CD4-positive, alpha-beta T cell (primary cell): ENCODE measurements around the gene TBC1D23. TPM values are rescaled to one million over a fixed set of nuclear protein-coding genes. Genes with fewer than 3 reads are reported as not detected.
"Not testable (repeated sequence)": the region's sequence is repeated elsewhere in the genome, so short reads cannot be mapped to it uniquely, and the experiment has no call there.

Experiments
- ATAC-seq: fragments of 200-7000 bp; cut with Tn5 transposase; one replicate; pipeline ENCODE4 v1.10.0; 2022; ENCODE audit warnings: mild to moderate bottlenecking; ENCODE audit not compliant: poor library complexity
- CTCF ChIA-PET: fragments of 350-600 bp; sonication (Branson Sonifier 250); formaldehyde crosslinking; loops from one replicate; lab custom pipeline; 2021; ENCODE audit warnings: antibody characterized with exemption, inconsistent platforms; lab: Charles Lee
- POLR2A ChIA-PET: fragments of 350-600 bp; sonication (Branson Sonifier 250); formaldehyde crosslinking; loops from one replicate; lab custom pipeline; 2021; ENCODE audit warnings: antibody characterized with exemption, inconsistent platforms; lab: Charles Lee
- DNase-seq, 14 experiments: peaks; one replicate each; pipeline ENCODE4 v3.0.0-alpha.2; 2013 to 2020; ENCODE audit warnings: mixed read lengths in 2 of 14
- H3K27ac ChIP-seq, 2 donors: one replicate each; pipeline versions ENCODE4 v1.5.1 to v1.7.0; 2013; ENCODE audit warnings: low read length in 2 of 2, low read depth in 1 of 2, mild to moderate bottlenecking in 1 of 2
- H3K27me3 ChIP-seq, 2 experiments: 1 replicate in 1 of 2; 2 replicates in 1 of 2; pipeline versions ENCODE4 v1.6.1 to v1.7.0; 2013; ENCODE audit warnings: low read length in 2 of 2, control low read depth in 1 of 2, mild to moderate bottlenecking in 1 of 2, moderate library complexity in 1 of 2; ENCODE audit not compliant: insufficient read depth in 2 of 2, control insufficient read depth in 1 of 2
- H3K36me3 ChIP-seq: one replicate; pipeline ENCODE4 v1.6.1; 2013; ENCODE audit warnings: low read length, control low read depth; ENCODE audit not compliant: insufficient read depth
- H3K4me1 ChIP-seq: one replicate; pipeline ENCODE4 v1.6.1; 2013; ENCODE audit warnings: low read length, control low read depth; ENCODE audit not compliant: insufficient read depth
- H3K4me3 ChIP-seq: one replicate; pipeline ENCODE4 v1.5.1; 2013; ENCODE audit warnings: mild to moderate bottlenecking, low read length, moderate library complexity
- H3K9me3 ChIP-seq, 2 experiments: 1 replicate in 1 of 2; 2 replicates in 1 of 2; pipeline versions ENCODE4 v1.6.1 to v1.7.0; 2013; ENCODE audit warnings: low read length in 2 of 2, mild to moderate bottlenecking in 2 of 2, control low read depth in 1 of 2, moderate library complexity in 1 of 2; ENCODE audit not compliant: control insufficient read depth in 1 of 2, insufficient read depth in 1 of 2
- H3K27ac Mint-ChIP-seq: one replicate; pipeline ENCODE4 v1.8.0; 2020; ENCODE audit warnings: mixed read lengths
- H3K27me3 Mint-ChIP-seq: one replicate; pipeline ENCODE4 v1.8.0; 2021; ENCODE audit warnings: mixed read lengths
- H3K36me3 Mint-ChIP-seq: one replicate; pipeline ENCODE4 v1.8.0; 2021; ENCODE audit warnings: low read depth, mixed read lengths
- H3K4me1 Mint-ChIP-seq: one replicate; pipeline ENCODE4 v1.8.0; 2021; ENCODE audit warnings: low read depth, mixed read lengths
- H3K4me3 Mint-ChIP-seq: one replicate; pipeline ENCODE4 v1.8.0; 2020; ENCODE audit warnings: mild to moderate bottlenecking, mixed read lengths
- H3K9me3 Mint-ChIP-seq: one replicate; pipeline ENCODE4 v1.8.0; 2020; ENCODE audit warnings: mixed read lengths
- intact Hi-C, 2 experiments: fragments of 100-400 bp; cut with DNase I in 1 of 2; cut with micrococcal nuclease in 1 of 2; formaldehyde crosslinking; loops; one replicate each; pipeline versions ENCODE4 v1.15.1 to v1.9.0; 2023 to 2025; cut with DNase I, micrococcal nuclease
- total RNA-seq, 174 experiments: library from RNA in 2 of 174; stranded (reverse) in 2 of 174; gene quantifications; one replicate each; pipeline ENCODE4 v1.2.3 and lab custom pipeline; 2021 to 2026
- TF ChIP-seq, protein P1 (sequence below): fragments of 200-600 bp; IDR thresholded peaks from one replicate; pipeline ENCODE4 v1.8.0; 2022; ENCODE audit warnings: antibody characterized with exemption, mild to moderate bottlenecking

Gene TBC1D23
- total RNA-seq, 2 experiments from 2014 or later, result 31.8 to 34.8 TPM

DNA sequence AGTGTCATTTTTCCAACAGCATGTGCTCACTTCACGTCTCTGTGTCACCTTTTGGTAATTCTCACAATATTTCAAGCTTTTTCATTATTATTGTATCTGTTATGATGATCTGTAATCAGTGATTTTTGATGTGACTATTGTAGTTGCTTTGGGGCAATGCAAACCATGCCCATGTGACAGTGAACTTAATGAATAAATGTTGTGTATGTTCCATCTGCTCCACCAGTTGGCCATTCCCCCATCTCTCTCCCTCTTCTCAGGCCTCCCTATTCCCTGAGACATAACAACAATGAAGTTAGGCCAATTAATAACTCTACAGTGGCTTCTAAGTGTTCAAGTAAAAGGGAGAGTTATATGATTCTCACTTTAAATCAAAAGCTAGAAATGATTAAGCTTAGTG lies 32.5 kb upstream of the TBC1D23 start:
- TF ChIP-seq, protein P1, sequence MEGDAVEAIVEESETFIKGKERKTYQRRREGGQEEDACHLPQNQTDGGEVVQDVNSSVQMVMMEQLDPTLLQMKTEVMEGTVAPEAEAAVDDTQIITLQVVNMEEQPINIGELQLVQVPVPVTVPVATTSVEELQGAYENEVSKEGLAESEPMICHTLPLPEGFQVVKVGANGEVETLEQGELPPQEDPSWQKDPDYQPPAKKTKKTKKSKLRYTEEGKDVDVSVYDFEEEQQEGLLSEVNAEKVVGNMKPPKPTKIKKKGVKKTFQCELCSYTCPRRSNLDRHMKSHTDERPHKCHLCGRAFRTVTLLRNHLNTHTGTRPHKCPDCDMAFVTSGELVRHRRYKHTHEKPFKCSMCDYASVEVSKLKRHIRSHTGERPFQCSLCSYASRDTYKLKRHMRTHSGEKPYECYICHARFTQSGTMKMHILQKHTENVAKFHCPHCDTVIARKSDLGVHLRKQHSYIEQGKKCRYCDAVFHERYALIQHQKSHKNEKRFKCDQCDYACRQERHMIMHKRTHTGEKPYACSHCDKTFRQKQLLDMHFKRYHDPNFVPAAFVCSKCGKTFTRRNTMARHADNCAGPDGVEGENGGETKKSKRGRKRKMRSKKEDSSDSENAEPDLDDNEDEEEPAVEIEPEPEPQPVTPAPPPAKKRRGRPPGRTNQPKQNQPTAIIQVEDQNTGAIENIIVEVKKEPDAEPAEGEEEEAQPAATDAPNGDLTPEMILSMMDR, result no peak
- Histone ChIP-seq H3K9me3 (no peaks in the 10 kb centered on the region), H3K36me3 (no peaks in the 10 kb centered on the region), H3K4me3 (no peak overlapping the region), H3K27ac (no peak overlapping the region), H3K27me3 (no peaks in the 10 kb centered on the region), H3K4me1 (no peaks in the 10 kb centered on the region)
- Mint-ChIP-seq H3K9me3 (no peaks in the 10 kb centered on the region), H3K27ac (no peak overlapping the region), H3K4me3 (no peak overlapping the region), H3K27me3 (no peaks in the 10 kb centered on the region), H3K4me1 (no peaks in the 10 kb centered on the region), H3K36me3 (no peaks in the 10 kb centered on the region)
- intact Hi-C loops, result no loop called here
- DNase-seq, result no peak
- ChIA-PET CTCF (no interaction called here), POLR2A (no interaction called here)
- ATAC-seq, result no peak

DNA sequence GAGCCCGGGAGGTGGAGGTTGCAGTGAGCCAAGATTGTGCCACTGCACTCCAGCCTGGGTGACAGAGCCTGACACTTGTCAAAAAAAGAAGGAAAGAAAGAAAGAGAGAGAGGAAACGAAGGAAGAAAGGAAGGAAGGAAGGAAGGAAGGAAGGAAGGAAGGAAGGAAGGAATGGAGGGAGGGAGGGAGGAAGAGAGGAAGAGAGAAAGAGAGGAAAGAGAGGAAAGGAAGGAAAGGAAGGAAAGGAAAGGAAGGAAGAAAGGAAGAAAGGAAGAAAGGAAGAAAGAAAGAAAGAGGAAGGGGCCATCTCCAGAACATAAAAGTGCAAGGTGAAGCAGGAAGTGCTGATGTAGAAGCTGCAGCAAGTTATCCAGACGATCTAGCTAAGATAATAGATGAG lies 31.6 kb upstream of the TBC1D23 start:
- ATAC-seq, result not testable (repeated sequence)
- CTCF ChIA-PET, result interaction anchor here (1.5 kb wide), 1 partner anchor 10 kb away, joined by 4 read pairs; no protein-coding TSS in a partner anchor

DNA sequence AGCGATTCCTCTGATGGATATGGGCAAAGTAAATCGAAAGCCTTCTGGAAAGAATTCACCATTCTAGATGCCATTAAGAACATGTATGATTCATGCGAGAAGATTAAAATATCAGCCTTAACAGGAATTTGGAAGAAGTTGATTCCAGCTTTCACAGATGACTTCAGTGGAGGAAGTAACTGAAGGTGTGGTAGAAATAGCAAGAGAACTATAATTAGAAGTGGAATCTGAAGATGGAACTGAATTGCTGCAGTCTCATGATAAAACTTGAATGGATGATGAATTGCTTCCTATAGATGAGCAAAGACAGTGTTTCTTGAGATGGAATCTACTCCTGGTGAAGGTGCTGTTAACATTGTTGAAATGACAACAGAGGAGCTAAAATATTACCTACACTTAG lies 30.1 kb upstream of the TBC1D23 start:
- Mint-ChIP-seq H3K27me3 (no peaks in the 10 kb centered on the region), H3K4me1 (no peaks in the 10 kb centered on the region), H3K27ac (no peak overlapping the region), H3K4me3 (no peak overlapping the region), H3K9me3 (no peaks in the 10 kb centered on the region), H3K36me3 (no peaks in the 10 kb centered on the region)
- no peaks in the 10 kb centered on the region for H3K36me3 ChIP-seq
- no peak overlapping the region for H3K27ac ChIP-seq
- H3K9me3 ChIP-seq, result no peaks in the 10 kb centered on the region
- TF ChIP-seq, protein P1, result no peak
- ChIA-PET POLR2A (no interaction called here), CTCF (interaction anchor here (0.6 kb wide), 1 partner anchor 13 kb away, joined by 3 read pairs; no protein-coding TSS in a partner anchor)
- no peaks in the 10 kb centered on the region for H3K27me3 ChIP-seq
- H3K4me3 ChIP-seq, result no peak overlapping the region
- DNase-seq (no peak), ATAC-seq (no peak)
- no peaks in the 10 kb centered on the region for H3K4me1 ChIP-seq
- intact Hi-C loops, result no loop called here

More for the DNA sequence above, 31.6 kb upstream of the TBC1D23 start:
- H3K27me3 ChIP-seq, POLR2A ChIA-PET, DNase-seq, H3K4me1 Mint-ChIP-seq, H3K27ac ChIP-seq, intact Hi-C loops, H3K9me3 Mint-ChIP-seq, H3K4me1 ChIP-seq, H3K36me3 Mint-ChIP-seq, H3K27ac Mint-ChIP-seq, H3K36me3 ChIP-seq, H3K9me3 ChIP-seq, H3K4me3 ChIP-seq, H3K27me3 Mint-ChIP-seq, H3K4me3 Mint-ChIP-seq: not testable (repeated sequence)

DNA sequence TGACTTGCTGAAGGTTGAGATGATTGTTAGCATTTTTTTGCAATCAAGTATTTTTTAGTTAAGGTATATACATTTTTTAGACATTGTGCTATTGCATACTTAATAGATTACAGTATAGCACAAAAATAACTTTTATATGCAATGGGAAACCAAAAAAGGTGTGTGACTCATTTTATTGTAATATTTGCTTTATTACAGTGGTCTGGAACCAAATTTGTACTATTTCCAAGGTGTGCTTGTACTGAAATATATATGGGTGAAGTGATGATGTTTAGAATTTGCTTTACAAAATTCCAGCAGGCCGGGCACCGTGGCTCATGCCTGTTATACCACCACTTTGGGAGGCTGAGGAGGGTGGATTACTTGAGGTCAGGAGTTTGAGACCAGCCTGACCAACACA lies 29.1 kb upstream of the TBC1D23 start:
- Mint-ChIP-seq H3K27ac (no peak overlapping the region), H3K27me3 (no peaks in the 10 kb centered on the region), H3K4me1 (no peaks in the 10 kb centered on the region), H3K4me3 (no peak overlapping the region), H3K9me3 (no peaks in the 10 kb centered on the region), H3K36me3 (no peaks in the 10 kb centered on the region)
- CTCF ChIA-PET, result no interaction called here
- Histone ChIP-seq H3K9me3 (no peaks in the 10 kb centered on the region), H3K4me1 (no peaks in the 10 kb centered on the region), H3K27ac (no peak overlapping the region), H3K4me3 (no peak overlapping the region), H3K27me3 (no peaks in the 10 kb centered on the region), H3K36me3 (no peaks in the 10 kb centered on the region)
- POLR2A ChIA-PET, result no interaction called here
- intact Hi-C loops, result no loop called here
- TF ChIP-seq, protein P1, result no peak
- ATAC-seq (no peak), DNase-seq (no peak)
